K562 (cell line): ENCODE results near the gene SZT2. TPM values are rescaled to one million over a fixed set of nuclear protein-coding genes. Genes with fewer than 3 reads are reported as not detected.

Source experiments
- AFF4 ChIP-seq: sonication (generic); formaldehyde crosslinking; IDR thresholded peaks from 2 replicates; pipeline ENCODE4 v1.8.0; 2023; ENCODE audit warnings: mild to moderate bottlenecking, missing genetic modification reagents
- ARHGAP35 ChIP-seq: fragments of 450-650 bp; IDR thresholded peaks from 2 replicates; pipeline ENCODE4 v1.6.1; 2018; ENCODE audit not compliant: partially characterized antibody
- HMBOX1 ChIP-seq: sonication (generic); IDR thresholded peaks from 2 replicates; pipeline ENCODE4 v1.6.1; 2016
- MXD1 ChIP-seq: fragments of 250-450 bp; sonication (Bioruptor Pico); IDR thresholded peaks from 2 replicates; pipeline ENCODE4 v1.8.0; 2021; ENCODE audit warnings: borderline replicate concordance, mild to moderate bottlenecking, moderate library complexity; ENCODE audit not compliant: poor library complexity, severe bottlenecking
- TRIM24 ChIP-seq, 2 experiments: fragments of 450-650 bp; IDR thresholded peaks; 2 replicates each; pipeline ENCODE4 v1.6.1; 2016
- UBTF ChIP-seq, 2 experiments: IDR thresholded peaks; 2 replicates each; pipeline ENCODE4 v1.6.1; 2012; ENCODE audit warnings: improper control_type of control experiment in 2 of 2, low read depth in 2 of 2, low read length in 2 of 2, borderline replicate concordance in 1 of 2
- VEZF1 ChIP-seq: fragments of 200-800 bp; sonication (Bioruptor generic); IDR thresholded peaks from 2 replicates; pipeline ENCODE4 v1.6.1; 2017; ENCODE audit warnings: missing genetic modification characterization, missing compliant biosample characterization
- ZBTB43 ChIP-seq: sonication (generic); formaldehyde crosslinking; IDR thresholded peaks from 2 replicates; pipeline ENCODE4 v1.8.0; 2023; ENCODE audit warnings: mild to moderate bottlenecking, missing genetic modification reagents
- ZBTB9 ChIP-seq: fragments of 450-650 bp; formaldehyde crosslinking; IDR thresholded peaks from 2 replicates; pipeline ENCODE4 v1.4.0; 2020; ENCODE audit warnings: mild to moderate bottlenecking, moderate library complexity
- polyA plus RNA-seq, 8 experiments: library from polyadenylated mRNA; depleted of rRNA in 4 of 8; stranded (reverse) in 5 of 8; unstranded in 3 of 8; fragments of >200 nt; fragmentation: Nextera tagmentation in 2 of 8; fragmentation: Illumina TruSeq in 1 of 8; extraction: Ambion mirVana in 2 of 8; extraction: Trizol in 1 of 8; gene quantifications; 2 replicates each; pipeline versions ENCODE4 v1.2.1 to v1.2.3, GENCODE V29; 2011 to 2014; ENCODE audit warnings: inconsistent platforms in 1 of 8, missing spikeins in 1 of 8
- total RNA-seq, 7 experiments: library from RNA; depleted of rRNA in 6 of 7; stranded (reverse); fragments of >200 nt in 6 of 7; fragmentation: Illumina TruSeq in 2 of 7; extraction: Trizol in 2 of 7; gene quantifications; 2 replicates each; pipeline versions ENCODE4 v1.2.1 to v1.2.3, GENCODE V29; 2011 to 2021; ENCODE audit warnings: low replicate concordance in 1 of 7

The SZT2 gene
- total and polyA plus RNA-seq, 9 of the 15 experiments (the other 6 are each of a cell fraction or from before 2014, with no cell fraction given): 0.88 to 31.0 (median 12.8) TPM

GRCh38 chr1:43358746-43359693 lies 30.7 kb upstream of the SZT2 start, which contains the start of gene CDC20 (continued):
- peak; percentile 56 for TF ChIP-seq MXD1 (CRISPR knock-in tag)
- TF ChIP-seq ARHGAP35: peak; percentile 92
- peak; percentile 47; the same call in 1 of the 2 replicates for TF ChIP-seq AFF4
- peak; percentile 87 for TF ChIP-seq ZBTB9 (CRISPR knock-in tag)
- peak; percentile 71; the same call in 1 of the 2 replicates for TF ChIP-seq ZBTB43 (CRISPR knock-in tag)
- TF ChIP-seq HMBOX1: peak; percentile 69
- peak; percentile 71 for TF ChIP-seq VEZF1 (CRISPR knock-in tag)
- 0 out of 4 replicates have a peak, but pooled peaks of 1 of the 2 experiments have one; percentile 9 for TF ChIP-seq TRIM24 (IDR thresholded peaks at IDR 0.05)
- TF ChIP-seq UBTF (IDR thresholded peaks at IDR 0.05; ENCODE audit: borderline replicate concordance in 1 of 2, low read depth in 2 of 2, low read length in 2 of 2): peak in 1 of 2 experiments; percentile 56; a peak in 2 of 4 replicates
